ENCODE results near the gene RFK. TPM values are rescaled to one million over a fixed set of nuclear protein-coding genes. Genes with fewer than 3 reads are reported as not detected.

Gene RFK
- total and polyA plus RNA-seq, 9 of the 15 experiments (the other 6 are each of a cell fraction or from before 2014, with no cell fraction given): 3.8 to 51.1 (median 14.8) TPM

DNA sequence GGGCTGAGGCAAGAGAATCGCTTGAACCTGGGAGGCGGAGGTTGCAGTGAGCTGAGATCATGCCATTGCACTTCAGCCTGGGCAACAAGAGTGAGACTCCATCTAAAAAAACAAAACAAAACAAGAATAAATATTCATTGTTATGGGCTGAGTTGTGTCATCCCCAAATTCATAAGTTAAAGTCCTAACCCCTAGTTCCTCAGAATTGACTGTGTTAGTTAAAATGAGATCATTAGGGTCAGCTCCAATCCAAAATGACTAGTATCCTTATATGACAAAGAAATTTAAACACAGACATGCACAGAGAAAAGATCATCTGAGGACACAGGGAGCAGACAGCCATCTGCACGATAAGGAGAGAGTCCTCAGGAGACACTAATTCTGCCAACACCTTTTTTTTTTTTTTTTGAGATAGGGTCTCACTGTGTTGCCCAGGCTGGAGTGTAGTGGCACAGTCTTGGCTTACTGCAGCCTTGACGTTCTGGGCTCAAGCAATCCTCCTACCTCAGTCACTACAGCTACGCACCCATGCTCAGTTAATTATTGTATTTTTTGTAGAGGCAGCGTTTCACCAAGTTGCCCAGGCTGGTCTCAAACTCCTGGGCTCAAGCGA, 32.7 kb upstream of the RFK start:
- Histone ChIP-seq H3K79me2 (ENCODE audit: control insufficient read depth, insufficient read depth, low read length) (no peaks in the 10 kb centered on the region), H4K20me1 (replicated peaks; ENCODE audit: control insufficient read depth, insufficient read depth, low read length) (no peaks in the 10 kb centered on the region), H3K9ac (ENCODE audit: insufficient read depth in 1 of 2, low read depth in 2 of 2, low read length in 2 of 2) (no peak overlapping the region), H3K9me3 (replicated peaks; ENCODE audit: control insufficient read depth, insufficient read depth, low read depth, low read length) (no peaks in the 10 kb centered on the region), H3K4me1 (replicated peaks in 1 of 2; ENCODE audit: control insufficient read depth in 2 of 2, insufficient read depth in 2 of 2, low read length in 2 of 2) (no peaks in the 10 kb centered on the region), H3K9me1 (ENCODE audit: control insufficient read depth, insufficient read depth, low read length) (no peaks in the 10 kb centered on the region), H3K27ac (ENCODE audit: extremely low read depth, low read depth, low read length) (no peak overlapping the region), H3K36me3 (ENCODE audit: control insufficient read depth, insufficient read depth, low read length) (no peaks in the 10 kb centered on the region), H3K4me2 (ENCODE audit: insufficient read depth, low read length) (no peak overlapping the region), H3K27me3 (ENCODE audit: control insufficient read depth in 2 of 2, insufficient read depth in 2 of 2, low read length in 2 of 2) (no peaks in the 10 kb centered on the region; a peak in 1 of 5 replicates), H3K4me3 (no peak overlapping the region), H2AFZ (ENCODE audit: low read depth, low read length) (no peak overlapping the region)
- intact Hi-C loops (cut with micrococcal nuclease): no loop called here
- ChIA-PET CTCF (ENCODE audit: low intra/inter-chr PET ratio) (no interaction called here), POLR2A (no interaction called here)
- ATAC-seq (no peak), DNase-seq (ENCODE audit: extremely low read depth in 1 of 4, low spot score in 3 of 4) (no peak), FAIRE-seq (no peak)
- no TSS peak for BruUV-seq (replicated peaks)
- in situ Hi-C loops (cut with MboI): no loop called here
- WGBS (ENCODE audit: insufficient coverage, low coverage, missing lambda C conversion rate): 24% methylated on average over 5 of the region's 7 CpGs
- TF ChIP-seq SIX5 (IDR thresholded peaks at IDR 0.05; ENCODE audit: borderline replicate concordance in 1 of 2, insufficient read depth in 1 of 2, low read depth in 1 of 2, low read length in 2 of 2) (no peak), ZNF263 (CRISPR knock-in tag; IDR thresholded peaks at IDR 0.05; ENCODE audit: borderline replicate concordance) (no peak)
- TF ChIP-seq, protein P1, sequence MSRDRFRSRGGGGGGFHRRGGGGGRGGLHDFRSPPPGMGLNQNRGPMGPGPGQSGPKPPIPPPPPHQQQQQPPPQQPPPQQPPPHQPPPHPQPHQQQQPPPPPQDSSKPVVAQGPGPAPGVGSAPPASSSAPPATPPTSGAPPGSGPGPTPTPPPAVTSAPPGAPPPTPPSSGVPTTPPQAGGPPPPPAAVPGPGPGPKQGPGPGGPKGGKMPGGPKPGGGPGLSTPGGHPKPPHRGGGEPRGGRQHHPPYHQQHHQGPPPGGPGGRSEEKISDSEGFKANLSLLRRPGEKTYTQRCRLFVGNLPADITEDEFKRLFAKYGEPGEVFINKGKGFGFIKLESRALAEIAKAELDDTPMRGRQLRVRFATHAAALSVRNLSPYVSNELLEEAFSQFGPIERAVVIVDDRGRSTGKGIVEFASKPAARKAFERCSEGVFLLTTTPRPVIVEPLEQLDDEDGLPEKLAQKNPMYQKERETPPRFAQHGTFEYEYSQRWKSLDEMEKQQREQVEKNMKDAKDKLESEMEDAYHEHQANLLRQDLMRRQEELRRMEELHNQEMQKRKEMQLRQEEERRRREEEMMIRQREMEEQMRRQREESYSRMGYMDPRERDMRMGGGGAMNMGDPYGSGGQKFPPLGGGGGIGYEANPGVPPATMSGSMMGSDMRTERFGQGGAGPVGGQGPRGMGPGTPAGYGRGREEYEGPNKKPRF (IDR thresholded peaks at IDR 0.05; ENCODE audit: low read depth, low read length): no peak
- TF ChIP-seq, protein P2, sequence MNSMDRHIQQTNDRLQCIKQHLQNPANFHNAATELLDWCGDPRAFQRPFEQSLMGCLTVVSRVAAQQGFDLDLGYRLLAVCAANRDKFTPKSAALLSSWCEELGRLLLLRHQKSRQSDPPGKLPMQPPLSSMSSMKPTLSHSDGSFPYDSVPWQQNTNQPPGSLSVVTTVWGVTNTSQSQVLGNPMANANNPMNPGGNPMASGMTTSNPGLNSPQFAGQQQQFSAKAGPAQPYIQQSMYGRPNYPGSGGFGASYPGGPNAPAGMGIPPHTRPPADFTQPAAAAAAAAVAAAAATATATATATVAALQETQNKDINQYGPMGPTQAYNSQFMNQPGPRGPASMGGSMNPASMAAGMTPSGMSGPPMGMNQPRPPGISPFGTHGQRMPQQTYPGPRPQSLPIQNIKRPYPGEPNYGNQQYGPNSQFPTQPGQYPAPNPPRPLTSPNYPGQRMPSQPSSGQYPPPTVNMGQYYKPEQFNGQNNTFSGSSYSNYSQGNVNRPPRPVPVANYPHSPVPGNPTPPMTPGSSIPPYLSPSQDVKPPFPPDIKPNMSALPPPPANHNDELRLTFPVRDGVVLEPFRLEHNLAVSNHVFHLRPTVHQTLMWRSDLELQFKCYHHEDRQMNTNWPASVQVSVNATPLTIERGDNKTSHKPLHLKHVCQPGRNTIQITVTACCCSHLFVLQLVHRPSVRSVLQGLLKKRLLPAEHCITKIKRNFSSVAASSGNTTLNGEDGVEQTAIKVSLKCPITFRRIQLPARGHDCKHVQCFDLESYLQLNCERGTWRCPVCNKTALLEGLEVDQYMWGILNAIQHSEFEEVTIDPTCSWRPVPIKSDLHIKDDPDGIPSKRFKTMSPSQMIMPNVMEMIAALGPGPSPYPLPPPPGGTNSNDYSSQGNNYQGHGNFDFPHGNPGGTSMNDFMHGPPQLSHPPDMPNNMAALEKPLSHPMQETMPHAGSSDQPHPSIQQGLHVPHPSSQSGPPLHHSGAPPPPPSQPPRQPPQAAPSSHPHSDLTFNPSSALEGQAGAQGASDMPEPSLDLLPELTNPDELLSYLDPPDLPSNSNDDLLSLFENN (IDR thresholded peaks at IDR 0.05; ENCODE audit: low read depth in 2 of 2, low read length in 2 of 2): no peak
- TF ChIP-seq, protein P3, sequence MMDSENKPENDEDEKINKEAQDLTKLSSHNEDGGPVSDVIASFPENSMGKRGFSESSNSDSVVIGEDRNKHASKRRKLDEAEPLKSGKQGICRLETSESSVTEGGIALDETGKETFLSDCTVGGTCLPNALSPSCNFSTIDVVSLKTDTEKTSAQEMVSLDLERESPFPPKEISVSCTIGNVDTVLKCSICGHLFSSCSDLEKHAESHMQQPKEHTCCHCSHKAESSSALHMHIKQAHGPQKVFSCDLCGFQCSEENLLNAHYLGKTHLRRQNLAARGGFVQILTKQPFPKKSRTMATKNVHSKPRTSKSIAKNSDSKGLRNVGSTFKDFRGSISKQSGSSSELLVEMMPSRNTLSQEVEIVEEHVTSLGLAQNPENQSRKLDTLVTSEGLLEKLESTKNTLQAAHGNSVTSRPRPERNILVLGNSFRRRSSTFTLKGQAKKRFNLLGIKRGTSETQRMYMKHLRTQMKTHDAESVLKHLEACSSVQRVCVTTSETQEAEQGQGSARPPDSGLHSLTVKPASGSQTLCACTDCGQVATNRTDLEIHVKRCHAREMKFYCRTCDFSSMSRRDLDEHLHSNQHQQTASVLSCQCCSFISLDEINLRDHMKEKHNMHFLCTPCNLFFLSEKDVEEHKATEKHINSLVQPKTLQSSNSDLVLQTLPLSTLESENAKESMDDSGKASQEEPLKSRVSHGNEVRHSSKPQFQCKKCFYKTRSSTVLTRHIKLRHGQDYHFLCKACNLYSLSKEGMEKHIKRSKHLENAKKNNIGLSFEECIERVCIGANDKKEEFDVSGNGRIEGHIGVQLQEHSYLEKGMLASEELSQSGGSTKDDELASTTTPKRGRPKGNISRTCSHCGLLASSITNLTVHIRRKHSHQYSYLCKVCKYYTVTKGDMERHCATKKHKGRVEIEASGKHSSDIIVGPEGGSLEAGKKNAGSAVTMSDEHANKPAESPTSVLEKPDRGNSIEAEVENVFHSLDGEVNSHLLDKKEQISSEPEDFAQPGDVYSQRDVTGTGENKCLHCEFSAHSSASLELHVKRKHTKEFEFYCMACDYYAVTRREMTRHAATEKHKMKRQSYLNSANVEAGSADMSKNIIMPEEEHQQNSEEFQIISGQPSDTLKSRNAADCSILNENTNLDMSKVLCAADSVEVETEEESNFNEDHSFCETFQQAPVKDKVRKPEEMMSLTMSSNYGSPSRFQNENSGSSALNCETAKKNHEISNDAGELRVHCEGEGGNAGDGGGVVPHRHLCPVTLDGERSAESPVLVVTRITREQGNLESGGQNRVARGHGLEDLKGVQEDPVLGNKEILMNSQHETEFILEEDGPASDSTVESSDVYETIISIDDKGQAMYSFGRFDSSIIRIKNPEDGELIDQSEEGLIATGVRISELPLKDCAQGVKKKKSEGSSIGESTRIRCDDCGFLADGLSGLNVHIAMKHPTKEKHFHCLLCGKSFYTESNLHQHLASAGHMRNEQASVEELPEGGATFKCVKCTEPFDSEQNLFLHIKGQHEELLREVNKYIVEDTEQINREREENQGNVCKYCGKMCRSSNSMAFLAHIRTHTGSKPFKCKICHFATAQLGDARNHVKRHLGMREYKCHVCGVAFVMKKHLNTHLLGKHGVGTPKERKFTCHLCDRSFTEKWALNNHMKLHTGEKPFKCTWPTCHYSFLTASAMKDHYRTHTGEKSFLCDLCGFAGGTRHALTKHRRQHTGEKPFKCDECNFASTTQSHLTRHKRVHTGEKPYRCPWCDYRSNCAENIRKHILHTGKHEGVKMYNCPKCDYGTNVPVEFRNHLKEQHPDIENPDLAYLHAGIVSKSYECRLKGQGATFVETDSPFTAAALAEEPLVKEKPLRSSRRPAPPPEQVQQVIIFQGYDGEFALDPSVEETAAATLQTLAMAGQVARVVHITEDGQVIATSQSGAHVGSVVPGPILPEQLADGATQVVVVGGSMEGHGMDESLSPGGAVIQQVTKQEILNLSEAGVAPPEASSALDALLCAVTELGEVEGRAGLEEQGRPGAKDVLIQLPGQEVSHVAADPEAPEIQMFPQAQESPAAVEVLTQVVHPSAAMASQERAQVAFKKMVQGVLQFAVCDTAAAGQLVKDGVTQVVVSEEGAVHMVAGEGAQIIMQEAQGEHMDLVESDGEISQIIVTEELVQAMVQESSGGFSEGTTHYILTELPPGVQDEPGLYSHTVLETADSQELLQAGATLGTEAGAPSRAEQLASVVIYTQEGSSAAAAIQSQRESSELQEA (IDR thresholded peaks at IDR 0.05; ENCODE audit: low read depth): no peak
